Panc1 (cell line): ENCODE data around the gene IVD. TPM values are rescaled to one million over a fixed set of nuclear protein-coding genes. Genes with fewer than 3 reads are reported as not detected.

ENCODE experiments used
- ATAC-seq: fragments of 200-7000 bp; cut with Tn5 transposase; 2 replicates; pipeline ENCODE4 v1.9.1; 2020; ENCODE audit warnings: mild to moderate bottlenecking, moderate library complexity
- BruUV-seq: library from RNA; stranded (reverse); fragments of 400-500 nt; replicated peaks from 2 replicates; lab custom pipeline; 2021; lab: Mats Ljungman, UMichigan
- CTCF ChIA-PET: fragments of 300-600 bp; sonication (Branson Sonifier 250); formaldehyde crosslinking; loops from one replicate; lab custom pipeline; 2022; ENCODE audit warnings: antibody characterized with exemption; lab: Charles Lee
- POLR2A ChIA-PET: fragments of 300-600 bp; sonication (Branson Sonifier 250); formaldehyde crosslinking; loops from one replicate; lab custom pipeline; 2022; ENCODE audit warnings: antibody characterized with exemption; lab: Charles Lee
- DNase-seq: peaks from one replicate; pipeline ENCODE4 v3.0.0-alpha.2; 2010; ENCODE audit warnings: low read depth, low spot score
- H3K27ac ChIP-seq: 2 replicates; pipeline ENCODE4 v1.5.1; 2011; ENCODE audit warnings: mild to moderate bottlenecking, low read length, inconsistent platforms
- H3K27me3 ChIP-seq: fragments of 200-500 bp; sonication (Bioruptor generic); 2 replicates; pipeline ENCODE4 v1.6.0; 2014; ENCODE audit warnings: low read length, inconsistent platforms; ENCODE audit not compliant: control insufficient read depth, insufficient read depth
- H3K36me3 ChIP-seq: fragments of 200-500 bp; sonication (Bioruptor generic); 2 replicates; pipeline ENCODE4 v1.5.1; 2014; ENCODE audit warnings: inconsistent platforms, mild to moderate bottlenecking, low read length, moderate library complexity; ENCODE audit not compliant: control insufficient read depth, insufficient read depth
- H3K4me1 ChIP-seq: 2 replicates; pipeline ENCODE4 v1.5.1; 2011; ENCODE audit warnings: inconsistent platforms, mild to moderate bottlenecking, low read length, moderate library complexity; ENCODE audit not compliant: control insufficient read depth, insufficient read depth
- H3K4me3 ChIP-seq, 2 experiments: 2 replicates each; pipeline ENCODE4 v1.5.1; 2011 to 2012; ENCODE audit warnings: low read depth in 2 of 2, low read length in 2 of 2, mild to moderate bottlenecking in 2 of 2, inconsistent platforms in 1 of 2, moderate library complexity in 1 of 2
- H3K9me3 ChIP-seq: fragments of 200-500 bp; sonication (Bioruptor generic); 2 replicates; pipeline ENCODE4 v1.5.1; 2014; ENCODE audit warnings: low read depth, mild to moderate bottlenecking, inconsistent platforms, low read length, moderate library complexity; ENCODE audit not compliant: control insufficient read depth, insufficient read depth
- POLR2AphosphoS5 ChIP-seq: IDR thresholded peaks from 2 replicates; pipeline ENCODE4 v1.6.1; 2012; ENCODE audit warnings: mild to moderate bottlenecking, low read depth, low read length, moderate library complexity
- SIN3A ChIP-seq: IDR thresholded peaks from 2 replicates; pipeline ENCODE4 v1.6.1; 2012; ENCODE audit warnings: low read depth, mild to moderate bottlenecking, low read length, moderate library complexity, borderline replicate concordance; ENCODE audit not compliant: insufficient read depth
- TCF7L2 ChIP-seq: IDR thresholded peaks from 2 replicates; pipeline ENCODE4 v1.6.1; 2011; ENCODE audit warnings: mild to moderate bottlenecking, low read depth, low read length, inconsistent platforms
- in situ Hi-C: cut with HindIII; loops from 2 replicates; pipeline ENCODE4 v1.10.0; 2016; ENCODE audit warnings: low sequenced_read_pairs, low pct_unique_long_range_greater_than_20kb
- intact Hi-C: fragments of 100-400 bp; cut with micrococcal nuclease; formaldehyde crosslinking; loops from one replicate; pipeline ENCODE4 v1.10.0; 2022; ENCODE audit not compliant: unreplicated experiment
- total RNA-seq: library from RNA; stranded (reverse); gene quantifications from one replicate; pipeline ENCODE4 v1.2.1, GENCODE V29; 2021; ENCODE audit not compliant: unreplicated experiment
- TF ChIP-seq, protein P1 (sequence below), 2 experiments: IDR thresholded peaks; 2 replicates each; pipeline ENCODE4 v1.6.1; 2011 to 2012; ENCODE audit warnings: low read depth in 2 of 2, control low read depth in 1 of 2, low read length in 1 of 2, mild to moderate bottlenecking in 1 of 2, moderate library complexity in 1 of 2; ENCODE audit not compliant: insufficient read depth in 1 of 2
- TF ChIP-seq, protein P2 (sequence below): fragments of 450-650 bp; IDR thresholded peaks from 2 replicates; pipeline ENCODE4 v1.5.1; 2017; ENCODE audit warnings: mild to moderate bottlenecking

IVD gene
- total RNA-seq, 1 experiment from 2014 or later = 74.6 TPM

DNA sequence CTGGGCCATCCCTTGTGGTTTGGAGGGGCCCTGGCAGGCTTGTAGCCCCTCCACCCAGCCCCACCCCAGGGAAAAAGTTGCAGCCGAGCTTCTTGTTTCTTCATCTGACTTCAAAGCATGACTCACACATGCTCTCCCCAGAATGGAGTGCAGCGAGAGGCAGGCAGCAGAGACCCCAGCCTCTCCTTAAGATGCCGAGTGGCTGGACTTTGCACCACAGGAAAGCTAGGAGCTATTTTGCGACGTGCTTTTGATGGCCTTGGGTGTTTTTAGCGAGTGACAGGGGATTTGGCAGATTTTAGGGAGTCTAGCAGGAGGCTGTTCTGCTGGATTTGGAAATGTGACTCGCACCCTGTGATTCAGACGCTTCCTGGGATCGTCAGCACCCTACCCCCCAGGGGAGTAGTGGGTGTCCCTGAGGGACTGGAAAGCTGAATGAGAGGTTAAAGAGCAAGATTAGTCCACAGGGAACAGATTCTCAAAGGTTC lies 49.4 kb downstream of the IVD start:
- no TSS peak for BruUV-seq
- H3K4me3 ChIP-seq = no peak overlapping the region
- TF ChIP-seq TCF7L2 (no peak), POLR2AphosphoS5 (no peak), SIN3A (no peak)
- TF ChIP-seq, protein P1, sequence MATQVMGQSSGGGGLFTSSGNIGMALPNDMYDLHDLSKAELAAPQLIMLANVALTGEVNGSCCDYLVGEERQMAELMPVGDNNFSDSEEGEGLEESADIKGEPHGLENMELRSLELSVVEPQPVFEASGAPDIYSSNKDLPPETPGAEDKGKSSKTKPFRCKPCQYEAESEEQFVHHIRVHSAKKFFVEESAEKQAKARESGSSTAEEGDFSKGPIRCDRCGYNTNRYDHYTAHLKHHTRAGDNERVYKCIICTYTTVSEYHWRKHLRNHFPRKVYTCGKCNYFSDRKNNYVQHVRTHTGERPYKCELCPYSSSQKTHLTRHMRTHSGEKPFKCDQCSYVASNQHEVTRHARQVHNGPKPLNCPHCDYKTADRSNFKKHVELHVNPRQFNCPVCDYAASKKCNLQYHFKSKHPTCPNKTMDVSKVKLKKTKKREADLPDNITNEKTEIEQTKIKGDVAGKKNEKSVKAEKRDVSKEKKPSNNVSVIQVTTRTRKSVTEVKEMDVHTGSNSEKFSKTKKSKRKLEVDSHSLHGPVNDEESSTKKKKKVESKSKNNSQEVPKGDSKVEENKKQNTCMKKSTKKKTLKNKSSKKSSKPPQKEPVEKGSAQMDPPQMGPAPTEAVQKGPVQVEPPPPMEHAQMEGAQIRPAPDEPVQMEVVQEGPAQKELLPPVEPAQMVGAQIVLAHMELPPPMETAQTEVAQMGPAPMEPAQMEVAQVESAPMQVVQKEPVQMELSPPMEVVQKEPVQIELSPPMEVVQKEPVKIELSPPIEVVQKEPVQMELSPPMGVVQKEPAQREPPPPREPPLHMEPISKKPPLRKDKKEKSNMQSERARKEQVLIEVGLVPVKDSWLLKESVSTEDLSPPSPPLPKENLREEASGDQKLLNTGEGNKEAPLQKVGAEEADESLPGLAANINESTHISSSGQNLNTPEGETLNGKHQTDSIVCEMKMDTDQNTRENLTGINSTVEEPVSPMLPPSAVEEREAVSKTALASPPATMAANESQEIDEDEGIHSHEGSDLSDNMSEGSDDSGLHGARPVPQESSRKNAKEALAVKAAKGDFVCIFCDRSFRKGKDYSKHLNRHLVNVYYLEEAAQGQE (IDR thresholded peaks at IDR 0.05; ENCODE audit: insufficient read depth in 1 of 2, low read depth in 2 of 2, low read length in 1 of 2) = no peak
- TF ChIP-seq, protein P2, sequence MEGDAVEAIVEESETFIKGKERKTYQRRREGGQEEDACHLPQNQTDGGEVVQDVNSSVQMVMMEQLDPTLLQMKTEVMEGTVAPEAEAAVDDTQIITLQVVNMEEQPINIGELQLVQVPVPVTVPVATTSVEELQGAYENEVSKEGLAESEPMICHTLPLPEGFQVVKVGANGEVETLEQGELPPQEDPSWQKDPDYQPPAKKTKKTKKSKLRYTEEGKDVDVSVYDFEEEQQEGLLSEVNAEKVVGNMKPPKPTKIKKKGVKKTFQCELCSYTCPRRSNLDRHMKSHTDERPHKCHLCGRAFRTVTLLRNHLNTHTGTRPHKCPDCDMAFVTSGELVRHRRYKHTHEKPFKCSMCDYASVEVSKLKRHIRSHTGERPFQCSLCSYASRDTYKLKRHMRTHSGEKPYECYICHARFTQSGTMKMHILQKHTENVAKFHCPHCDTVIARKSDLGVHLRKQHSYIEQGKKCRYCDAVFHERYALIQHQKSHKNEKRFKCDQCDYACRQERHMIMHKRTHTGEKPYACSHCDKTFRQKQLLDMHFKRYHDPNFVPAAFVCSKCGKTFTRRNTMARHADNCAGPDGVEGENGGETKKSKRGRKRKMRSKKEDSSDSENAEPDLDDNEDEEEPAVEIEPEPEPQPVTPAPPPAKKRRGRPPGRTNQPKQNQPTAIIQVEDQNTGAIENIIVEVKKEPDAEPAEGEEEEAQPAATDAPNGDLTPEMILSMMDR = no peak
- no peak for DNase-seq
- no peaks in the 10 kb centered on the region for H3K27me3 ChIP-seq
- POLR2A ChIA-PET = interaction anchor here (0.6 kb wide), 1 partner anchor 1232 kb away, joined by 3 read pairs; no protein-coding TSS in a partner anchor
- H3K36me3 ChIP-seq = no peaks in the 10 kb centered on the region
- no peaks in the 10 kb centered on the region for H3K9me3 ChIP-seq
- intact Hi-C loops = no loop called here
- in situ Hi-C loops = no loop called here
- peak overlapping the region; percentile 48; the same call in 1 of the 2 replicates for H3K27ac ChIP-seq
- ATAC-seq = 0 out of 2 replicates have a peak, but pooled peaks have one; percentile 24
- CTCF ChIA-PET = interaction anchor here (0.6 kb wide), 1 partner anchor 115 kb away, joined by 3 read pairs; no protein-coding TSS in a partner anchor
- peaks cover 39% of the 10 kb centered on the region for H3K4me1 ChIP-seq

DNA sequence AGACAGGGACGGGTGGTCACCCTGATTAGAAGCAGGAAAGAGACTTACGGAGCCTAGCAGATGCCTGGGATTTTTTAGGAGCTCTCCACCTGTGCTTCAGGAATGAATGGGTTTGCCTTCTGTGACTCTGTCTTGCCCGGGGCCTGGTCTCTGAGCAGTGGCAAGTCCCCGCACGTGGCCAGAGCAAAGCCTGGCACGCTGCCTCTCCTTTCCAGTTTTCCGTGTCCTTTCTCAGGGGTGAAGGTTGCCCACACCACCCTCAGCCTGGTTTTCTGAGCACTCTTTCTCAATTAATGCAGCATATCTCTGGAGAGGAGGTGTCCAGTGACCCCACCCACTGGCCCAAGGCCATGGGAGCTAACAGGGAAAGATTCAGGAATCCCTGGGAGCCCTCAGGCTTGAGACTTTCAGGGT lies 50.7 kb downstream of the IVD start:
- no peaks in the 10 kb centered on the region for H3K9me3 ChIP-seq
- ChIA-PET CTCF (interaction anchor here (1.3 kb wide), 1 partner anchor 16 kb away, joined by 3 read pairs; the partner anchor contains the start of gene BAHD1), POLR2A (no interaction called here)
- no peak overlapping the region for H3K27ac ChIP-seq
- ATAC-seq (no peak), DNase-seq (no peak)
- H3K4me1 ChIP-seq = peaks cover 31% of the 10 kb centered on the region
- H3K36me3 ChIP-seq = no peaks in the 10 kb centered on the region
- intact Hi-C loops (no loop called here), in situ Hi-C loops (no loop called here)
- no peaks in the 10 kb centered on the region for H3K27me3 ChIP-seq
- no TSS peak for BruUV-seq
- no peak overlapping the region for H3K4me3 ChIP-seq
- no peak for TF ChIP-seq SIN3A
- TF ChIP-seq, protein P2 = no peak
- no peak for TF ChIP-seq TCF7L2
- TF ChIP-seq POLR2AphosphoS5 = no peak
- TF ChIP-seq, protein P1 (IDR thresholded peaks at IDR 0.05; ENCODE audit: insufficient read depth in 1 of 2, low read depth in 2 of 2, low read length in 1 of 2) = no peak
